CD4-positive, alpha-beta T cell treated with Interleukin-1 beta for 1 hour (primary cell): ENCODE data around the gene PAX9.

Source experiments
- DNase-seq, 2 donors: peaks; one replicate each; pipeline ENCODE4 v3.0.0-alpha.2; 2020 to 2022

The PAX9 gene

GRCh38 chr14:36661506-36662257, at the start of gene PAX9:
TSS of gene PAX9 (plus strand) at chr14:36661860. CDS start at chr14:36662090, 230 bp downstream.
- peak; percentile 35 to 50 for DNase-seq

- DNase-seq, result no peak
Observed at GRCh38 chr14:36617824-36618223, 43.8 kb upstream of the PAX9 start.

GRCh38 chr14:36618641-36619040, 43.0 kb upstream of the PAX9 start:
- DNase-seq, result no peak

GRCh38 chr14:36619131-36619530, 42.5 kb upstream of the PAX9 start:
- DNase-seq, result no peak

GRCh38 chr14:36619853-36620252, 41.8 kb upstream of the PAX9 start:
- no peak for DNase-seq

- DNase-seq, result no peak
Observed at GRCh38 chr14:36625014-36625413, 36.6 kb upstream of the PAX9 start.

GRCh38 chr14:36625436-36625835, 36.2 kb upstream of the PAX9 start:
- no peak for DNase-seq

GRCh38 chr14:36626151-36626550, 35.5 kb upstream of the PAX9 start:
- no peak for DNase-seq

GRCh38 chr14:36627981-36628380, 33.7 kb upstream of the PAX9 start:
- no peak for DNase-seq

- no peak for DNase-seq
Observed at GRCh38 chr14:36633580-36633979, 28.1 kb upstream of the PAX9 start.

- no peak for DNase-seq
Observed at GRCh38 chr14:36646664-36647416, 14.8 kb upstream of the PAX9 start.

- no peak for DNase-seq
Observed at GRCh38 chr14:36647417-36647823, 14.2 kb upstream of the PAX9 start.

- no peak for DNase-seq
Observed at GRCh38 chr14:36647824-36648753, 13.6 kb upstream of the PAX9 start.

- no peak for DNase-seq
Observed at GRCh38 chr14:36649872-36650650, 11.6 kb upstream of the PAX9 start.

- no peak for DNase-seq
Observed at GRCh38 chr14:36652542-36653201, 9.0 kb upstream of the PAX9 start.

GRCh38 chr14:36653413-36653812, 8.2 kb upstream of the PAX9 start:
- no peak for DNase-seq

GRCh38 chr14:36653962-36654793, 7.5 kb upstream of the PAX9 start:
- DNase-seq, result no peak

GRCh38 chr14:36654794-36655381, 6.8 kb upstream of the PAX9 start:
- DNase-seq, result no peak

- no peak for DNase-seq
Observed at GRCh38 chr14:36655571-36655962, 6.1 kb upstream of the PAX9 start.

- no peak for DNase-seq
Observed at GRCh38 chr14:36655963-36656686, 5.5 kb upstream of the PAX9 start.
